MM.1S (cell line): ENCODE results near the gene LITAF.

ENCODE experiments used
- CTCF ChIP-seq: fragments of 300-600 bp; sonication (generic); IDR thresholded peaks from 2 replicates; pipeline ENCODE4 v1.5.1; 2016; ENCODE audit warnings: antibody characterized with exemption, low read length, mixed read lengths
- EZH2 ChIP-seq: fragments of 300-600 bp; sonication (generic); optimal IDR thresholded peaks from 2 replicates; pipeline ENCODE3; 2017; ENCODE audit warnings: low read depth, mild to moderate bottlenecking, antibody characterized with exemption, low read length, mixed read lengths
- EZH2phosphoT487 ChIP-seq: fragments of 300-600 bp; sonication (generic); IDR thresholded peaks from 2 replicates; pipeline ENCODE4 v1.6.1; 2018; ENCODE audit warnings: antibody characterized with exemption, low read length

- TF ChIP-seq CTCF (no peak), EZH2phosphoT487 (no peak), EZH2 (no peak)
Measured at GRCh38 chr16:11631214-11631613, 44.5 kb upstream of the LITAF start.
